Activated CD4-positive, alpha-beta T cell treated with anti-CD3 and anti-CD28 coated beads, Interleukin-2, Interleukin-6, amounts not matched to agents 100 ng/mL and 50 ng/mL, durations not matched to agents 16 hours and 8 hours (primary cell): ENCODE data around the gene SULF2.
"Not testable (repeated sequence)": the region's sequence is repeated elsewhere in the genome, so short reads cannot be mapped to it uniquely, and the experiment has no call there.

ENCODE experiments used
- DNase-seq: peaks from one replicate; pipeline ENCODE4 v3.0.0-alpha.2; 2020

Gene SULF2

DNA sequence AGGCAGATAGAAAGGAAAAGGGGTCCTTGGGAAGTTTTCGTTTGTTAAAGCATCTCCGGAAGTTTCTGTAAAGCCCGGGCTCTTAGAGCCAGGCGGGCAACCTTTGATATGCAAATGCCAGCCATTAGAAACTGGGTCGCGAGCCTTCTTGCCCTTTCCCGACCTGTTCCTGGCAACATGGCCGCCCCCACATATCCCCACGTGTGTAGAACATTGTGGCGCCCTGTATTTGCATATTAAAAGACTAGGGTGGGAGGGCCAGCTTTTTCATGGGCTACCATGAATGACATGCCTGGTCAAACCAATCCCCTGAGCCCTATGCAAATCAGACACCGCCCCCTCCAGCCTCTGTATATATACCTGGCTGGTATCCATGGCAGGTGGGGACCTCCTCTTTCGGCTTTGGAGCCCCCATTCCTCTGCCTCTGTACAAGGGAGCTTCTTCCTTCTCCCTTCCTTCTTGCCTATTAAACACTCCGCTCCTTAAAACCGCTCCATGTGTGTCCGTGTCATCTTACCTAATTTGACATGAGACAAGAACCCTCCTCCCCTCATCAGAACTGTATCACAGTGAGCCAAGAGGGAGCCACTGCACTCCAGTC, 19.0 kb upstream of the SULF2 start:
- not testable (repeated sequence) for DNase-seq

DNA sequence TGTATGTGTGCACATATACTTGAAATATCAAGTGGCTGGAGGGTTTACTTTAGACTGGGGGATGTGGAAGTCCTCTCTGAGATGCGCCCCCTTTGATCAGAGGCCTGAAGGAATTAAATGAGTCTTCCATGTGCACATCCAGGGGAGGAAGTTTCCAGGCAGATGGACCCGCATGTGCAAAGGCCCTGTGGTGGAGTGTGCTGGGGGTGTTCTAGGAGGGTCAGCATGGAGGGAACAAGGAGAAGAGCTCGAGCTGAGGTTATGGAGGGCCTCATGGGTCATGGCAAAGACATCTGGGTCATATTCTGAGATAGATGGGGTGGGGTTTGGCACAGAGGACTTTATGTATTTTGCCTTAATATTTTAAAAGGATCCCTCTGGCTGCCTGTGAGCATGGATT, 17.7 kb upstream of the SULF2 start:
- no peak for DNase-seq

DNA sequence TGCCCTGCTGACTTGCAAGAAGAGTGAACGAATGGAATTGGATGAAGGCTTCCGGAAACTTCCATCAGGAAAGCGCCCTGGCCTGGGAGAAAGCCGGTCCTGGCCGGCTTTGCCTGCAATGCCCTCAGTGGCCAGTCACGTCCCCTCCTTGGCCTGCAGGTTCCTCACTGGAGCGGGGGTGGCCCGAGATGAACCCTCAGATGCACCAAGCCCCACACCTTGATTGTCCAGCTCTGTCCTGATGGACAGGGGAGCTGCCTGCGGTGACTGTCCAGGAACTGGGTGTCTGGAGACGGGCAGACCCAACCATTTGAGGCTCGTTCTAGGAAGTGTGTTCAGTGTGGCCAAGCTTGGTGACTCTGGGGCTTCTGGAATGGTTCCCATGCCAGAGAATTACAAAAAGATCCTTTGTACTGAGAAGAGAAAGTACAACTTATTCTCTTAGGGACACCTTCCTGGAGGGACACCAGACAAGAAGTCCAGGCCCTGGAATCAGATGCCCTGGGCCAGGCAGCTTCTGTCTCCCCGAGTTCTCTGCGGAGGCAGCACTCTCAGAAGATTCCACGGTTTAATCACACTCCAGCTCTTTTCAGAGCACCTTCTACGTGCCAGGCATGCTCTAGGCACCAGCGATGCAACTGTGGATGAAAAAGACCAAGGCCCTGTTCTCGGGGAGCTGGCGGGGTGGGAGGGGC, 17.1 kb upstream of the SULF2 start:
- no peak for DNase-seq

DNA sequence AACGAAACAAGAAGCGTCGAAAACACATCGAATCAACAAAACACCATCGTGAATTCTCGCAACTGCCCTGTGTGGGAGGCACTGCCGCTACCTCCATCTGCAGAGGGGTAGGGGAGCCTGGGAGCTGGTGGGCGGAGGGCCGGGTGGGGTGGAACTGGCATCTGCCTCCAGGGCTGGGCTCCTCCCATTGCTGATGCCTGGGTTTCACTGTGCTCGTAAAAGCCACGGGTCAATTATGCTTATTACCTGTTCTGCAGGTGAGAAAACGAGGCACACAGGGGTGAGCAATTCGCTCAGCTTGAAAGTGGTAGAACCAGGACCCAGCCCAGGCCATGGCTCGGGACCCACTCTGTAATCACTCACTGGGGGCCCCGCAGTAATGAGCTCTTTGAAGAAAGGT, 16.5 kb upstream of the SULF2 start:
- no peak for DNase-seq

DNA sequence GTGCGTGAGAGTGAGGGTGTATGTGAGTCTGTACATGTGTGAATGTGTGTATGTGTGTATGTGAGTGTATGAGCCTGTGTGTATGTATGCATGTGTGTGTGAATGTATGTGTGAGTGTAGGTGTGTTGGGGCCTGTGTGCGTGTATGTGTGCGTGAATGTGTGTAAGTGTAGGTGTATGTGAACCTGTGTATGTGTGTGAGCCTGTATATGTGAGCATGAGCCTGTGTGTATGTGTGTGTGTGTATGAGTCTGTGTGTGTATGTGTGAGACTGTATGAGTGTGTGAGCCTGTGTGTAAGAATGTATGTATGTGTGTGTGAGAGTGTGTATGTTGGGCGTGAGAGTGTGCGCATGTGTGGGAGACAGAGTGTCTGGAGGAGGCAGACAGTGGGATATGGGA, 15.8 kb upstream of the SULF2 start:
- no peak for DNase-seq

DNA sequence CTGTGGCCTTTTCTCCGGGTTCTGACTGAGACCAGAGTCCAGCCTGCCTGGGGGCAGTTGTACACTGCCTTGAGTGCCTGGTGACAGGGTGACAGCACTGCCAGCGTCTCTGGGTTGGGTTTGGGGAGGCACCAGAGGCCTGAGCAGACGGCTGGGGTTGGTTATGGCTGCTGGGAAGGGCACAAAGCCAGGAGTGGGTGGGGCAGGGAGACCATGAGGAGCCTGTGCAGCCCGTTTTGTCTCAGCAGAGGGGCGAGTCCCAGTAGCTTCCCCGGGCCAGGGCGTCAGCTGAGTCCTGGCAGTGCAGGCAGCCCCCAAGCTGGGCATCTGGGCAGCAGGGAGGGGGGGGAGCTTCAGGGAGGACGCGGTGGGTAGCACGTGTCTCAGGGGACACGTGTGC, 15.3 kb upstream of the SULF2 start:
- DNase-seq = no peak

DNA sequence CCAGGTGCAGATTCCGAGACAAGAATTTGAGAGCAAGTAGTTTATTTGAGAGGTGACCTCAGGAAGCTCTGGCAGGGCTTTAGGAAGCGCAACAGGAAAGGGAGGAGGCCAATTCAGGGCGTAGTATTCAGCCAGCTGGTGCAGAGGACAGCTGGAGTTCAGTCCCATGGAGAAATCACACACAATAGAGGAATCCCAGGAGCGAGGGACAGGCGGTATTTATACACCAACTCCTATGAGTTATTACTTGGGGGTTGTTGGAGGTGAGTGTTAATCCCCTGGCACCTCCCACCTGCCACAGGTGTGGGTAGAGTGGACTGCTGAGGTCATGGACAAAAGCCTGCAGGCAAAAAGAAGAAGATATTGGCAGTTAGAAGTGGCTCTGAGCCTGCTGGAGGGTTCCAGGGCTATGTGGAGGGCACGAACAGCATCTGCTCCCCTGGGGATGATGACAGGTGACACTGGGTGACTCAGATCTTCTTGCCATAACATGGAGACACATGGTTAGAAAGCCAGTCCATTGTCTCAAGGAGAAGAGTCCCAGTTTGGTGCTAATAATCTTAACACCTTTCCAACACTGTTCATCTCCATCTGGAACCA, 13.9 kb upstream of the SULF2 start:
- DNase-seq = no peak

DNA sequence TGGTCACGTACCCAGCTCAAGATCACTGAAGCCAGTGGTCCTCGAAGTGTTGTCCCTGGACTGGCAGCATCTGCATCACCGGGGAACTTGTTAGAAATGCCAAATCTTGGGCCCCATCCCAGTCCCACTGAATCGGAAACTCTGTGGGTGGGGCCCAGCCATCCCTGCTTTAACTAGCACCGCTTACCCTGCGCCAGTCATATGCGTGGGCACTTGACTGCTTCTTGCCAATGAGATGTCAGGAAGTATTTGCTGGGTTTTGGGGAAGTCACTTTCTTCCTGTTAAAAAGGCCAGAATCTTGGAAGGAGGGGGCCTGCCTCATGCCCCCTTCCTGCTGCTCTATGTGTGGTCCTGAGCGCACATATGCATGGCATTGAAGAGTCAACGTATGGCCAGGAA, 11.7 kb upstream of the SULF2 start:
- DNase-seq = no peak

DNA sequence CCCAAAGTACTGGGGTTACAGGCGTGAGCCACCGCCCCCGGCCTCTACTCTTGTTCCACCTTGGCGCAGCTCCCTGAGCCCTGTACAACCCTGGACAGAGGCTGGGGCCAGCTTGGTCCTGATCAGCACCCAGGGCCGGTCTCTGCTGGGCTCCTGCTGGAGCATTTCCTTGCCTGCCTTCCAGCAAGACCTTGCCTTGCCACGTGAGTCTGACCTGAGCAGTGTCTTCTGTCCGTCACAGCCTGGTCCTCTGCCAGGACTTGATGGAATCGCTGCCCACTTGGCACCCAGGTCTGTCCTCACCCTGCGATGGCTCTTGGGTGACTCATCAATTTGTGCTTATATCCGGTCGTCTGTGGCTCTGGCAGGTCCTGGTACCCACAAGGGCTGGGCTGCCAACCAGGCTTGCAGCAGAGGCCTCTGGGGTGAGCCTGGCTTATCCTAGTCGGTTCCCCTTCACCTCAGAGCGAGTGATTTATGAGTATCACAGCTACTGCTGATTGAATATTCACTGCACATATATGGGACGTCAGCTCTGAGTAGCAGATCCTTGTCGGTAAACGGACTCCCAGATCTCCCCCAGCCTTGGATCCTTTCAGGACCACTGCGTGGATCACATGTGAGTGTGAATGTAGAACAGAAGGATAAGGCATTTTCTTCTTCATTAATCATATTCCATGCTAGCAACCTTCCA, 10.1 kb upstream of the SULF2 start:
- no peak for DNase-seq

DNA sequence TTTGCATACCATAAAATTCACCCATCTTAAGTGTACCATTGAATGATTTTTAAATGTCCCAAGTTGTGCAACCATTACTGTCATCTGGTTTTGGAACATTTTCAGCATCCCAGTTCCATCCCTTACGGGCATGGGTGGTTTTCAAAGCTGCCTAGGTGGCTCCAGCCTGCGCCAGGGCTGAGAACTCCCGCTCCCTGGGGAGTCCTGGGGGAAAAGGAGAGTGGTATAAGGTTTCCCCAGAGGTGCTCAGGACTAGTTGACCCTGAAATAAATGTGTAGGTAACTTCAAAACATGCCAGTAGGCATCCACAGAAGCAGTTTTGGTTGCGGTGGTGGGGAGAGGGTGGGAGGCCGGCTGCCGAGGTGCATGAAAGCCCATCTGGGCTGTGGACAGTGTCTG, 9.0 kb upstream of the SULF2 start:
- not testable (repeated sequence) for DNase-seq

DNA sequence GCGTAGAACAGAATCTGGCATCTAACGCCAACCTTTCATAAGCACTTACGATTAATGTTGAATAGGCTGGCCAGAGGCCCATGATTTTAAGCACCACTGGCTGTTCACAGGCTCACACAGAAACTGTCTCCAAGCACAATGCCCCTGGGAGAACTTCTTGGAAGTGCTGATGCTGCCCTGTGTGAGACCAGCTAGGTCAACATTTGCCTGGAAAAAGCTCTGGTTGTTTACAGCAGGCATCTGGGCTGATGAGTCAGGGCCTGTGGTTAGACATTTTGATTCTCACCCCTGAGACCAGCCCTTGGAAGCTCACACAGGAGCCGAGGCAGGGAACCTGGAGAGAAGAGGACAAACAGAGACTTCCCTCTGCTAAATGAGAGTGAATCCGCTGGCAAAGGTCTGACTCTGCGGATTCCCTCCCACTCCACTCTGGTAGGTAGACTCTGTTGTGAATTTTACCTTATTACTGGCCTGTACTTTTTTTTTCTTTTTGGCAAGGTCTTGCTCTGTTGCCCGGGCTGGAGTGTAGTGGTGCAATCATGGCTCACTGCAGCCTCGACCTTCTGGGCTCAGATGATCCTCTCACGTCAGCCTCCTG, 6.8 kb upstream of the SULF2 start:
- DNase-seq = no peak

DNA sequence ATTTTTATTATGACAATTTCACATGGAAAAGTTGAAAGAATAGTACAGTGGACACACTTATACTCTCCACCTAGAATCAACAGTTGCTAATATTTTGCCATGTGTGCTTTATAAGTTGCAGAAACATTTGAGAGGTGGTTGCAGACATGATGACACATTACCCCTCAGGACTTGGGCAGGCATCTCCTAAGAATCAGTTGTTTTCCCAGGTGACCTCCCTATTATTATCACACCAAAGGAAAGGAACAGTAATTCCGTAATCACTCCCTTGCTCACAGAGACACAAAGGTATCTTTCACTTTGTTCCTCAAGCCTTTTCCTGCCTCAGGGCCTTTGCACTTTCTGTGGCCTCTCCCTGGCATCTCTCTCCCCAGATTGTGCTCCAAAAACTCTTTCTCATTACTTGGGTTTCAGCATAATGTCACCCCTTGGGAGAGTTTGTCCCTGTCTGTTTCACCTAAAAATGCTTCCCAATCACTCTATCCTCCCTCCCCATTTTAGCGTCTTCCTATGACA, 5.9 kb upstream of the SULF2 start:
- DNase-seq = no peak

DNA sequence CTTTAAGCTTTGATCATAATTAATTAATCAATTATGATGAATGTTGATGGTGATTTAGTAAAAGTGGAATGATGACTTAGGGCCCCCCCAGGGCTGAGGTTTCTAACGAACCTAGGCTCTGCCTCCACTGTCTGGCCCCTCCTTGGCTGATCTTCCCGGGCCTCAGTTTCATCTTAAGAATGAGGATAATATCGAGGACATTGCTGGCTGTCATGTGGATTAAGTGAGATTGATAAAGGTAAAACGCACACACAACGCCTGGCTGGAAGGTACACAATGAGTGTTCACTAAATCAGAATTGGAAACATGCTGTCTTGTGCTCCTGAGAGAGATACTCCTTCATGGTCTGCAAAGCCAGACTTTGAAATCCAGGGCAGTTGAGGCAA, 5.3 kb upstream of the SULF2 start:
- no peak for DNase-seq

DNA sequence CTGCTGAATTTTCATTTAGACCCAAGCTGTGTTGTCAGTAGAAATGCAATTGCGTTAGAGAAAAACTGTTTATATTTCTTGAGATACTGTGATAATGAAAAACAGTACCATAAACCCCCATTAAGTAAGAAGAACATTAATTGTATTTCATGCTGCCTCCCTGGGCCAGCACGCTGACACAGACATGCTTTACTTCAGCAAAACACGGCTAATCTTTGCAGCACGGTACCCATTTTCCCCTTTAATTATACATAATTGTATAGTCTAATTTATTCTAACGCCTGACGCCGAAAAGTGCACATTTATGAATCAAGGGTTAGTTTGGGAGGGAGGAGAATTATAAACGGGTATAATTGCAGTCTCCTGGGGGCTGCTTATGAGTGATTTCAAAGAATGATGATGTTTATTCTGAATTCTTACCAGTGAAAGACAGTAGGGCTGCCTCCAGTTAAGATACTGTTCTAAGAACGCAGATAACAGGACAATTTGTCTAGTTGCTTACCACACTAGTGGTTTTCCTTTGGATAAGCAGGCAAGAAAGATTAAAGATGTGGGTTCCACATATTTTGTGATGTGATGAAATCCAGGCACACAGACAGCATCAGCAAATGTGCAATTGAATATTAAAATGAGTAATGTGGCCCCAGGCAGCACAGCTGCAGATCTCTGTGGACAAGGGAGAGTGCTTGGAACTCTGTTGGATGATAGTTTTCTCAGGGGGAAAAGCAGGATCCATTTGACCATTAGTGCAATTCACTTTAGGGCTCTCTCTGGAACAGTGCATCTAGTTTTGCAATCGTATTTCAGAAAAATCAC, 4.7 kb upstream of the SULF2 start:
- no peak for DNase-seq

DNA sequence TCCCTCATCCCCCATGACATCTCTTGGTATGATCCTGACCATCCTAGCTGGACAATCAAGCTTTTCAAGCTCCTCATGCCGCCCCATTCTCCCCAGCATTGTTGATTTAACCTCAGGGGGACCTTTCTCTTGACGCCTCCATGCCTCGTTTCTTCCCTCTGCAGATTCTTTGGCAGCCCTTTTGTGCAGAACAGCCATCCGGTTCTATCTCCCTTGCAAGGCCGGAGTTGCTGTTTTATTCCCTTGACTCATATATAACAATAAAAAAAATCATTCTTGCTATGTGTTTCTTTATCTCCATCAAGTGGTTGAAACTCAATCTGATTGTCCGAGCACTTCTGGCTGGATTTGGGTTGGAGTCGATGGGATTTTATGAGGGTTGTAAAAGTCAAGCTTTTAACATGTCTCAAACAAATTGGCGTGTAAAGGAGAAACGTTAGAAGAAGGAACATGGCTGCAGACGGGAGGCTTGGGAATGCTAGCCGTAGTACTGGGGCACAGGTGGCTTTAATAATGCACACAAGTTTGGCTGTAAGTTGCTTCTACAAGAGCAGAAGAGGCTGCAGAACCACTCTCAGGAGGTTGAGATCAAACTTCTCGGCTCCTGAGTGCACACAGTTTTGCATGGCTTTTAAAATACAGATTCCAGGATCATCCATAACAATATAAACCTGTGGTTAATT, 3.9 kb upstream of the SULF2 start:
- DNase-seq = no peak

DNA sequence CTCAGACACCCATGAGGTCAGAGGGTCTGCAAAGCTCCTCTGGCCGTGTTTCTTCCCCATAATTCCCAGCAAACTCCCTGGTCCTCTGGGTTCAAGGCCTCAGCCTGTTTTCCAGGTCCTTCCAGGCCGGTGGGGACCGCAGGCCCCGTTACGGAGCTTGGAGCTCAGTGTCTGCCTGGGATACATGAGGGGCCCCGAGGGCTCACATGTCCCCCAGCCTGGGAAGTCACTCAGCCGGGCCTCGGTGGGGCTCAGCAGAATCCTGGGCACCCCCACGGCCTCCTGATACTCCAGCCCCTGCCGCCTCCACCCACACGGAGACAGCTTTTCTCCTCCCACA, 3.4 kb upstream of the SULF2 start:
- DNase-seq = no peak

DNA sequence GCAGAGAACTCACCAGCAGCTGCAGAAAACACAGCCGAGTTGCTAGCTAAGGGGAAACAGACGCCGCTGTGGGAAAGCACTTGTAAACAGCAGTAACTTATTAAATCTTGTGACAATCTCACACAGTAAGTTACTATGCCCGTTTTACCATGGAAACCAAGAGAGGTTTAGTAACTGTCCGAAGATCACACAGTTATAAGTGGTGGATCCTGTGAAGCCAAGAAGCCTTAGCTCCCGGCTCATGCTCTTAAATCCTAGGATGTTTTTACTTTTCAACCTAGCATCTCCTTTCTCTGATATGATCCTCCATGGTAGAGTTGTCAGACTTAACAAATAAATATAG, 1.5 kb upstream of the SULF2 start:
- DNase-seq = no peak

DNA sequence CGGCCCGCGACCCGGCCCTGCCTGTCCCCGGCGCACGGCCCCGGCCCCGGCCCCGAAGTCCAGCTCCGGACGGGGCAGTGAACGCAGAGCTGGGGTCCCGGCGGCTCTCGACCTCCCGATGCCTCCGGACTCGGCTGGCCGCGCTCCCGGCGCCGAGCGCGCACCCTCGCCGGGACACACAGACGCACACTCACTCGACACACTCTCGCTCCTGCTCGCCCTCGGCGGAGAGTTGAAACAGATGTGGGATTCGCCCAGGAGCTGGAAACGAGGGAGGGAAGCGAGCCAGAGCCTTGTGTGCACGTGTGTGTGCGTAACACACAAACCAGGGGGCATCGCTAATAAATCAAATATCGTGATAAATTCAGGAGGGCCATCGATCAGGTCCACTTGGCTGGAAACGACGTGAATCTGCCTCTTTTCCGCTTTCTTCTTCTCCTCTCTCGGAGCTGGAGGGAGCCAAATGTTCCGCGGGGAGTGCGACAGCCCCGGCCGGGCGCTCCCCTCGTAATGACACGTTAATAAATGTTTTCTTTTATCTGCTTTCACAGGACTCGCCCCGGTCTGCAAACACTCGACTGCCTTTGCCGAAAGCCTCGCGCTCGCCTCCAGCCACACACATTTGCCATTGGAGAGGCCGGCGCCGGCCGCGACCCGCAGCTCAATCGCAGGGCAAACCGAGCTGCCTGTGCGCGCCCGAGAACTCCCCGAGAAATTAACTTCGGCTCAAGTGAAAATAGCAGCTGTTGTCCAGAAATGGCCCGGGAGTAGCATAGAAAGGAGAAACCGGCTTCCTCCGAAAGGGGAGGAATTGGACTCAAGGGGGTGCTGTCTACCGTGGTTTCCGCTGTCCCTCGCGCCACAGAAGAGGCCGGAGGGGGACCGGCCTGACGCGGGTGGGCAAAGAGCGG, 828 bp upstream of the SULF2 start:
- peak; percentile 26 for DNase-seq

DNA sequence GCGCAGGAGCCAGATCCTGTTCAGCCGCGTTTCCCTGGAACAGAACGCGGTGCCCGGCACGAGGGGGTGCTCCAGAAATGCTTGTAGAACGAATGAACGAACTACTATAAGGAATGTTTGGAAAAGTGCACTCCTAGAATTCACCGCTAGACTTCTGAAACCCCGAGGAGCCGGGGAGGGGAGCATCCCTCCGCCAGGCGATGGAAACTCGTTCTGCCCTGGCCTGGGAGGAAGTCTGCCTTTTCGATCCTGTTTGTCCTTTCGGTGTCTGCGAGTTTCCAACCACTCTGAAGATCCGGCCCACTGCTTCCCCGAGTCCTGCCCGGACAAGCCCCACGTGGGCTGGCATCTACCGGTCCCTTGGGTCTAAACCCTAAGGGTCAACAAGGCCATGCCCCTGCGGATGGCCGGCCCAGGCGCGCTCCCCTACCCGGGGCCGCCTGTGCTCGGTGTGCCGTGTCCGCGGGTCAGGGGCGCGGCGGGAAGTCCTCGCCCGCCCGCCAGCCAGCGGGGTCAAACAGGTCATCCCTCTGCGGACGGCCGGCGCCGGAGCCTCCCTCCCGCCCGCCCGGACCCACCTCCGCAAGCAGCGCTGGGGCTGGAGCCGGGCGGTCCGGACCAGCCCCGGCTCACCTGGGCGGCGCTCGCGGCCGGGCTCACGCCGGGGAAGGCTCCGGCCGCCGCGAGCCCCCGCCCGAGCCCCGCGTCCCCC, 526 bp downstream of the SULF2 start:
- DNase-seq = no peak

DNA sequence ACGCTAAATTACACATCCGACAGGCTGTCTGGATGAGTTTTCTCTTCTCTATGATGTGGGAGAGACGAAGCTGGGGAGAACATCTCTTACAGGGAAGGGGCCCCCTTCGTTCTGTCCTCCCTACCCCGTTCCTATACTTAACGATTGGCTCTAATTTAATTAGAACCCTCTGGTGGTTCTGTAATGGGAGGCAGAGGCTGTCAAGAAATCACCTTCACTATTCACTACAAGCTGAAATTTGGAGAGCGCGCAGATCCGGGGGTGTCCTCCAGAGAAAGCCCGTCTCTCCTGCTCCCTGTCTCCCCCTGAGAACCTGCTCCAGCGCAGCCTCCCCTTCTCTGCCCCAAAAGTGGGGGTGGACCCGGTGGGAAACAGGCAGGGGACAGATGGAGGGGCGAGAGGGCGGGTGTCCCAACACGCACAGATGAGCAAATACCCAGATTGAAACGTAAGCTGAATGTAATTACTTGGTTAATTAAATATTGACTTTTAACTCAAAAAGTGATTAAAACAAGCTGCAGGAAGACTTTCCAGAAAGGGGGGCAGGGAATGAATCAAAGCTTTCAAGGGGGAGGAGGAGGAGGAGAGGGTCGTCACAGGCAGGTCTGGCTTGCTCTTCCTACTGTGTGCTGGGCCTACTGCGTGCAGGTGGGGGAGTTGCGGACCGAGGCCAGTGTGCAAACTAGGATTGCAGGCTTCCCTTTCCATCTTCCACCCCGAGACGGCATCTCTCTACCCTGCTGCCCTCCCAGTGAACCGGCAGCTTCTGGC, 1.3 kb downstream of the SULF2 start:
- DNase-seq = no peak
